NCI-H146 treated with DMSO at 0.1 percent for 48 hours (cell line): ENCODE measurements around the gene COLQ.
A peak's percentile ranks its signal among the peaks of the same experiment; 100 is the strongest.
"Not testable (repeated sequence)": the region's sequence is repeated elsewhere in the genome, so short reads cannot be mapped to it uniquely, and the experiment has no call there.

ENCODE experiments used
- DNase-seq: peaks from one replicate; lab custom pipeline; 2025; ENCODE audit not compliant: unreplicated experiment; lab: John Stamatoyannopoulos, UW

COLQ gene

GRCh38 chr3:15493436-15493835 is 28.1 kb downstream of the COLQ start:
- no peak for DNase-seq

- DNase-seq = no peak
Observed at GRCh38 chr3:15492847-15493360, 28.6 kb downstream of the COLQ start.

GRCh38 chr3:15491143-15491542 is 30.4 kb downstream of the COLQ start:
- DNase-seq = no peak

GRCh38 chr3:15490158-15490557 is 31.3 kb downstream of the COLQ start:
- no peak for DNase-seq

- DNase-seq = no peak
Observed at GRCh38 chr3:15488002-15488401, 33.5 kb downstream of the COLQ start.

GRCh38 chr3:15486979-15487378 is 34.5 kb downstream of the COLQ start:
- no peak for DNase-seq

- no peak for DNase-seq
Observed at GRCh38 chr3:15486020-15486419, 35.5 kb downstream of the COLQ start.

GRCh38 chr3:15484551-15484950 is 37.0 kb downstream of the COLQ start:
- not testable (repeated sequence) for DNase-seq

GRCh38 chr3:15479400-15480224 is 41.9 kb downstream of the COLQ start:
- DNase-seq = no peak

GRCh38 chr3:15478640-15478979 is 42.9 kb downstream of the COLQ start:
- no peak for DNase-seq

GRCh38 chr3:15477951-15478639 is 43.4 kb downstream of the COLQ start:
- DNase-seq = peak; percentile 22

GRCh38 chr3:15476378-15476777 is 45.1 kb downstream of the COLQ start:
- DNase-seq = no peak

- DNase-seq = no peak
Observed at GRCh38 chr3:15475161-15475560, 46.3 kb downstream of the COLQ start.

- no peak for DNase-seq
Observed at GRCh38 chr3:15471861-15472260, 49.6 kb downstream of the COLQ start.

GRCh38 chr3:15470849-15471248 is 50.7 kb downstream of the COLQ start:
- no peak for DNase-seq

- DNase-seq = no peak
Observed at GRCh38 chr3:15470261-15470660, 51.2 kb downstream of the COLQ start.

GRCh38 chr3:15467227-15468181 is 54.0 kb downstream of the COLQ start:
- no peak for DNase-seq

- DNase-seq = no peak
Observed at GRCh38 chr3:15465876-15466585, 55.5 kb downstream of the COLQ start.

- DNase-seq = no peak
Observed at GRCh38 chr3:15462451-15462850, 59.1 kb downstream of the COLQ start.

- DNase-seq = no peak
Observed at GRCh38 chr3:15460891-15461531, 60.5 kb downstream of the COLQ start.
